ENCODE results near the gene PPP4R4. TPM values are rescaled to one million over a fixed set of nuclear protein-coding genes. Genes with fewer than 3 reads are reported as not detected.
A peak's percentile ranks its signal among the peaks of the same experiment; 100 is the strongest.

The PPP4R4 gene
- total RNA-seq, 2 donors from 2014 or later = 0.22 to 0.75 TPM

DNA sequence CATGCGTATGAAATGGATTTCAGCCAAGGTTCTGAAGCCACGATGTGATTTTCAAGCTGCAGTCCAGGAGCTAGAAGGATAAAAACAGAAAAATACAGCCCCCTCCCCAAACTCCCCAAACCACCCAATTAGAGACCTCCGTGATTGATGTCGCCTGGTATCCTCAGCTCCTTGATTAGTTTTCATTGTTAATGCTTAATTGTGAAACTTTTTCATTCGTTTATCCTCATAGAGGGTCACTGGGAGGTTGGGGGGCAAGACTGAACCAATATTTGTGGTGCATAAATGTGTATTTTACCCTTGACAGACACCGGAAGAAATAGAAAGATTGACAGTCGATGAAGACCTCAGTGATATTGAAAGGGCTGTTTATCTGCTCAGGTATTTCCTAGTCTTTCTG is 1.6 kb downstream of the PPP4R4 start:
- H3K36me3 ChIP-seq = no peaks in the 10 kb centered on the region
- TF ChIP-seq CTCF (IDR thresholded peaks at IDR 0.05) = no peak
- no peaks in the 10 kb centered on the region for H3K9me3 ChIP-seq
- no peak overlapping the region for H3K27ac ChIP-seq
- DNase-seq (ENCODE audit: low spot score) = no peak
- no peak overlapping the region for H3K4me3 ChIP-seq
- H3K27me3 ChIP-seq = no peaks in the 10 kb centered on the region
- peaks cover 0 to 13% of the 10 kb centered on the region in 2 donors for H3K4me1 ChIP-seq

DNA sequence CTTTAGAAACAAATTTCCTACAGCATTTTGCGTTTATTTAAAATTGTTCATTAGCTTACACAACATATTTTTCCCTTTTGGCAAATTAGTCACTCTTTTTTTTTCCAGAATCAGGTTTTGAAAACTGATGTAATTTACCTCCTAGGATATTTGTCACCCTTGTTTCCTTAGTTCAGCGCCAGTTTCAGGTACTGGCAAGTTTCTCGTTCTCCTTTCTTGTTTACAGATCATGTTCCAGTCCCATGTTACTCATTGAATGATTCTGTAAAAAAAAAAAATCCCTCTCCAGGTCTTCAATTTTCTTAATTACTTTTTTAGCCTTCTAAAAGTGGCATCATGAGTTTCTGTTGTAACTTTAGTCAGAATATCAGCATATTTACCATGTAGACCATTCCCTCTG is 2.7 kb downstream of the PPP4R4 start:
- H3K4me3 ChIP-seq = no peak overlapping the region
- no peaks in the 10 kb centered on the region for H3K9me3 ChIP-seq
- H3K36me3 ChIP-seq = no peaks in the 10 kb centered on the region
- H3K27ac ChIP-seq = no peak overlapping the region
- H3K27me3 ChIP-seq = no peaks in the 10 kb centered on the region
- DNase-seq (ENCODE audit: low spot score) = no peak
- H3K4me1 ChIP-seq = peaks cover 0 to 13% of the 10 kb centered on the region in 2 donors
- TF ChIP-seq CTCF (IDR thresholded peaks at IDR 0.05) = no peak

DNA sequence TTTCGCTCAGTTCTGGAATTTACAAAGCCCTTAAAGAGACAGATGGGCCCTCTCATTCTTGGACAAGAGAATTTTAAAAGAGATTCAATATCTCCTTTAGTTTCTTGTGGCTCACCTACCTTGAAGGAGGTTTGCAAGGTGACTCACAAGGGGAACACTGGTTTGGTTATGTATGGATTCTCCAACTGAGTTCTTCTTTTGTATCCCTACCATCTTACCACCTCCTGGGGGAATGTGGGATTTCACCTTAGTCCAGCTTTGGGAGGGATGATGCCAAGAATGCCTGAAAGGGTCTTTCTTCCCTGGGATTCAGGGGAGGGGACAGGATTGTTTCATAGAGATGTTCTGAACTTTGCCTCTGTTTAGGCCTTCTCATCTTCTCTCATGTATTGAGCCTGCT is 3.7 kb downstream of the PPP4R4 start:
- no peak for TF ChIP-seq CTCF (IDR thresholded peaks at IDR 0.05)
- Histone ChIP-seq H3K4me3 (no peak overlapping the region), H3K36me3 (no peaks in the 10 kb centered on the region), H3K27ac (no peak overlapping the region), H3K4me1 (peaks cover 0 to 13% of the 10 kb centered on the region in 2 donors), H3K27me3 (no peaks in the 10 kb centered on the region), H3K9me3 (no peaks in the 10 kb centered on the region)
- DNase-seq (ENCODE audit: low spot score) = no peak

GRCh38 chr14:94179244-94179643 is 5.1 kb downstream of the PPP4R4 start:
- H3K27me3 ChIP-seq = no peaks in the 10 kb centered on the region
- H3K36me3 ChIP-seq = no peaks in the 10 kb centered on the region
- no peaks in the 10 kb centered on the region for H3K9me3 ChIP-seq
- no peak overlapping the region for H3K4me3 ChIP-seq
- no peak for DNase-seq (ENCODE audit: low spot score)
- H3K4me1 ChIP-seq = peaks cover 0 to 13% of the 10 kb centered on the region in 2 donors
- TF ChIP-seq CTCF (IDR thresholded peaks at IDR 0.05) = no peak
- no peak overlapping the region for H3K27ac ChIP-seq

DNA sequence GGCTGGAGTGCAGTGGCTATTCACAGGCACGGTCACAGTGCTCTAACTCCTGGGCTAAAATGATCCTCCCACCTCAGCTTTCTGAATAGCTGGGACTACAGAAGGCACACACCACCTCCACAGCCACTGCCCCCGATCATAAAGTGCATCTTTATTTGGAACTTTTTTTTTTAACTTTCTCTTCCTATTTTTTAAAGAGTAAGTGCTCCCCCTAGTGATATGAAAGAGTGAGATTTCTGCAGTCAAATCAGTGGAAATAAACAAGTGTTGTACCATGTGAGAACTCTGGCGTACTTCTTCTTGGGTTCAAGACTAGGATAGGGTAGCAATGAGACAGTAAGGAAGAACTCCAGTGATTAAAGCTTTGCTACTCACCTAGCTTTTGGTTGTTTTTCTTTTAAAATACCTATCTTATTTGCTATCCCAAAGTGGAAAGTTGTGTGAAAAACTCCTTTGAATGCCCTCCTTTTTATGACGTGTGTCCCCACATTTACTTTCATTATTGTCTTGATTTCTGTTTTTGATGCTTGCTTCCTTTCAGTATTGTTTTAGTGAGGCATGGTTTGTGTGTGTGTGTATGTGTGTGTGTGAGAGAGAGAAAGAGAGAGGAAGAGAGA is 6.6 kb downstream of the PPP4R4 start:
- no peaks in the 10 kb centered on the region for H3K4me1 ChIP-seq
- peak; percentile 15 to 69 for TF ChIP-seq CTCF (IDR thresholded peaks at IDR 0.05)
- DNase-seq (ENCODE audit: low spot score) = no peak
- H3K27ac ChIP-seq = no peak overlapping the region
- no peaks in the 10 kb centered on the region for H3K27me3 ChIP-seq
- H3K36me3 ChIP-seq = no peaks in the 10 kb centered on the region
- no peak overlapping the region for H3K4me3 ChIP-seq
- H3K9me3 ChIP-seq = no peaks in the 10 kb centered on the region

DNA sequence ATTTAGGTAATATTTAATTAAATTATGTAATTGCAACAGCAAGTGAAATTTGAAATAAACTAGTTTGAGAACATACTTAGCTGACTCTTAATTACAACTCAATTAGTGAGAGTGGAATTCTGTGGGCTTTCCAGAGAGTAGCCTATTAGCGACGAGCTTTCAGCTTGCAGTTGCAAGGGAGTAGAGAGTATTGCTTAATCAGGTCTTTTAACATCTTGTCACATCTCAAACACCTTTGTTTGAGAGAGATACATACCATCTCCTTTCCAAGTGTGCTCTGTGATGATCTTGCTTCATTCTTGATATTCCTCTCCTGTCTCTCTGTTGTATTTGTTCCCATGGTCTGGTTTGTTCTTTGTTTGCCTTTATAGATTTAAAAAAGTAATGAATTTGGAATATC is 7.7 kb downstream of the PPP4R4 start:
- no peak overlapping the region for H3K27ac ChIP-seq
- TF ChIP-seq CTCF (IDR thresholded peaks at IDR 0.05) = no peak
- H3K4me1 ChIP-seq = no peaks in the 10 kb centered on the region
- H3K9me3 ChIP-seq = no peaks in the 10 kb centered on the region
- no peaks in the 10 kb centered on the region for H3K27me3 ChIP-seq
- no peak overlapping the region for H3K4me3 ChIP-seq
- DNase-seq (ENCODE audit: low spot score) = no peak
- H3K36me3 ChIP-seq = no peaks in the 10 kb centered on the region
